Measurements from ENCODE around the gene ARHGAP44. TPM values are rescaled to one million over a fixed set of nuclear protein-coding genes. Genes with fewer than 3 reads are reported as not detected.

The ARHGAP44 gene
- total and polyA plus RNA-seq, 9 of the 15 experiments (the other 6 are each of a cell fraction or from before 2014, with no cell fraction given), result 0.01 to 0.68 (median 0.07) TPM; not detected in 1

DNA sequence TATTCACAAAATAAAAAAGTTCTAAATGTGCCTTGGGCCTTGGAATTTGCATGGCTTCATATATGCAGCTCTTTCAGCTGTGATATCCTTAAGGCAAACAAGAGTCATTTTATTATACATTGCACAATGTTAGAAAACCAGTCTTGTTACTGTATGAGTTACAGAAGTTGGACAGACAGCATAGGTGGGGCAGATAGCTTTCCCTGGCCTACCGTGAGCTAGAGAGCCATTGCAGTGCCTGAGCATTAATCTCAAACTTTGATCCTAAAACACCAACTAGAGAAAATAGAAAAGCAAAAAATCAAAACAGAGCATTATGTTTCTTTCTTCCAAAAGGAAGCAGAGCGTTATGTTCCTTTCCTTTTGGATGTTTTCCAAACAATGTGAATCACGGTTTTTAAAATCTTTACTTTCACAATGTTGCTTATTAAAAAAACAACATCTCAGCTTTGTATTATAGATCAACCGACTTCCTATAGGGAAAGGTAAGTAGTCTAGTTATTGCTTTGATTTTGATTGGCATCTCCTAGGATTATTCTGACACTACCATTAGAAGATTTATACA, 32.2 kb downstream of the ARHGAP44 start (continued):
- TF ChIP-seq ELK1 (CRISPR knock-in tag; IDR thresholded peaks at IDR 0.05) (no peak), TAF9B (IDR thresholded peaks at IDR 0.05; ENCODE audit: partially characterized antibody) (no peak), FOXJ3 (CRISPR knock-in tag; IDR thresholded peaks at IDR 0.05) (no peak), COPS2 (conservative IDR thresholded peaks at IDR 0.05) (no peak), RAD21 (CRISPR knock-in tag; conservative IDR thresholded peaks at IDR 0.05 in 1 of 2, IDR thresholded peaks at IDR 0.05 in 1 of 2) (no peak), ZNF668 (CRISPR knock-in tag; IDR thresholded peaks at IDR 0.05) (no peak)

GRCh38 chr17:12826431-12826830, 37.1 kb downstream of the ARHGAP44 start:
- no peak for ATAC-seq
- no peak overlapping the region for H2AFZ ChIP-seq (ENCODE audit: low read depth, low read length)
- FAIRE-seq, result no peak
- intact Hi-C loops (cut with micrococcal nuclease), result no loop called here
- no peak overlapping the region for H3K27ac ChIP-seq (ENCODE audit: extremely low read depth, low read depth, low read length)
- TF ChIP-seq EP400 (IDR thresholded peaks at IDR 0.05), result no peak
- no peak for TF ChIP-seq CCAR2 (IDR thresholded peaks at IDR 0.05; ENCODE audit: low read depth, low read length)
- no peak for TF ChIP-seq NFIX (CRISPR knock-in tag; IDR thresholded peaks at IDR 0.05; ENCODE audit: low read depth)
- TF ChIP-seq ILK (tag; IDR thresholded peaks at IDR 0.05; ENCODE audit: borderline replicate concordance, low read depth), result no peak
- no peak for TF ChIP-seq SMARCA4 (IDR thresholded peaks at IDR 0.05)
- TF ChIP-seq MTF1 (CRISPR knock-in tag; IDR thresholded peaks at IDR 0.05; ENCODE audit: borderline replicate concordance), result no peak
- TF ChIP-seq HDAC6 (IDR thresholded peaks at IDR 0.05; ENCODE audit: low read depth, low read length), result no peak
- no peak for TF ChIP-seq MBD2 (IDR thresholded peaks at IDR 0.05; ENCODE audit: borderline replicate concordance, low read depth)
- TF ChIP-seq ZNF354B (CRISPR knock-in tag; IDR thresholded peaks at IDR 0.05), result no peak
- TF ChIP-seq GTF2A2 (tag; IDR thresholded peaks at IDR 0.05), result no peak
- no peaks in the 10 kb centered on the region for H3K9me1 ChIP-seq (ENCODE audit: control insufficient read depth, insufficient read depth, low read length)
- H3K27me3 ChIP-seq (ENCODE audit: control insufficient read depth in 2 of 2, insufficient read depth in 2 of 2, low read length in 2 of 2), result no peaks in the 10 kb centered on the region
- no peak overlapping the region for H3K9ac ChIP-seq (ENCODE audit: insufficient read depth in 1 of 2, low read depth in 2 of 2, low read length in 2 of 2)
- H3K4me2 ChIP-seq (ENCODE audit: insufficient read depth, low read length), result no peak overlapping the region
- WGBS (ENCODE audit: insufficient coverage, low coverage, missing lambda C conversion rate), result 0% methylated on average over 1 of the region's 1 CpG
- CTCF ChIA-PET (ENCODE audit: low intra/inter-chr PET ratio), result no interaction called here
- no TSS peak for BruUV-seq (replicated peaks)
- no peaks in the 10 kb centered on the region for H4K20me1 ChIP-seq (replicated peaks; ENCODE audit: control insufficient read depth, insufficient read depth, low read length)
- no peaks in the 10 kb centered on the region for H3K36me3 ChIP-seq (ENCODE audit: control insufficient read depth, insufficient read depth, low read length)
- POLR2A ChIA-PET, result no interaction called here
- H3K4me1 ChIP-seq (replicated peaks in 1 of 2; ENCODE audit: control insufficient read depth in 2 of 2, insufficient read depth in 2 of 2, low read length in 2 of 2), result no peaks in the 10 kb centered on the region
- no peaks in the 10 kb centered on the region for H3K9me3 ChIP-seq (replicated peaks; ENCODE audit: control insufficient read depth, insufficient read depth, low read depth, low read length)
- H3K4me3 ChIP-seq, result no peak overlapping the region
- no peak for DNase-seq (ENCODE audit: extremely low read depth in 1 of 4, low spot score in 3 of 4)
- in situ Hi-C loops (cut with MboI), result no loop called here
- H3K79me2 ChIP-seq (ENCODE audit: control insufficient read depth, insufficient read depth, low read length), result no peaks in the 10 kb centered on the region

All from K562 (cell line).